Nephron progenitor cell (in vitro differentiated cells): ENCODE results near the gene AGAP1.

Source experiments
- DNase-seq: peaks from one replicate; pipeline ENCODE4 v3.0.0; 2021
- H3K27ac Mint-ChIP-seq: 2 replicates; pipeline ENCODE4 v1.8.0; 2021; ENCODE audit warnings: mild to moderate bottlenecking, moderate library complexity, mixed read lengths
- H3K27me3 Mint-ChIP-seq: 2 replicates; pipeline ENCODE4 v1.8.0; 2021; ENCODE audit warnings: mild to moderate bottlenecking, low read depth, mixed read lengths; ENCODE audit not compliant: poor library complexity
- H3K36me3 Mint-ChIP-seq: 2 replicates; pipeline ENCODE4 v1.8.0; 2021; ENCODE audit warnings: low read depth, mixed read lengths
- H3K4me1 Mint-ChIP-seq: 2 replicates; pipeline ENCODE4 v1.8.0; 2021; ENCODE audit warnings: mixed read lengths
- H3K4me3 Mint-ChIP-seq: 2 replicates; pipeline ENCODE4 v1.8.0; 2021; ENCODE audit warnings: mild to moderate bottlenecking, moderate library complexity, mixed read lengths
- H3K9me3 Mint-ChIP-seq: 2 replicates; pipeline ENCODE4 v1.8.0; 2021; ENCODE audit warnings: mild to moderate bottlenecking, moderate library complexity, mixed read lengths
- TF ChIP-seq, protein P1 (sequence below): fragments of 200-600 bp; sonication (generic); IDR thresholded peaks from 2 replicates; pipeline ENCODE4 v1.5.0; 2021; ENCODE audit warnings: antibody characterized with exemption

AGAP1 gene

GRCh38 chr2:236146436-236146835, 652.6 kb downstream of the AGAP1 start:
- TF ChIP-seq, protein P1, sequence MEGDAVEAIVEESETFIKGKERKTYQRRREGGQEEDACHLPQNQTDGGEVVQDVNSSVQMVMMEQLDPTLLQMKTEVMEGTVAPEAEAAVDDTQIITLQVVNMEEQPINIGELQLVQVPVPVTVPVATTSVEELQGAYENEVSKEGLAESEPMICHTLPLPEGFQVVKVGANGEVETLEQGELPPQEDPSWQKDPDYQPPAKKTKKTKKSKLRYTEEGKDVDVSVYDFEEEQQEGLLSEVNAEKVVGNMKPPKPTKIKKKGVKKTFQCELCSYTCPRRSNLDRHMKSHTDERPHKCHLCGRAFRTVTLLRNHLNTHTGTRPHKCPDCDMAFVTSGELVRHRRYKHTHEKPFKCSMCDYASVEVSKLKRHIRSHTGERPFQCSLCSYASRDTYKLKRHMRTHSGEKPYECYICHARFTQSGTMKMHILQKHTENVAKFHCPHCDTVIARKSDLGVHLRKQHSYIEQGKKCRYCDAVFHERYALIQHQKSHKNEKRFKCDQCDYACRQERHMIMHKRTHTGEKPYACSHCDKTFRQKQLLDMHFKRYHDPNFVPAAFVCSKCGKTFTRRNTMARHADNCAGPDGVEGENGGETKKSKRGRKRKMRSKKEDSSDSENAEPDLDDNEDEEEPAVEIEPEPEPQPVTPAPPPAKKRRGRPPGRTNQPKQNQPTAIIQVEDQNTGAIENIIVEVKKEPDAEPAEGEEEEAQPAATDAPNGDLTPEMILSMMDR = no peak
- Mint-ChIP-seq H3K27ac (no peak overlapping the region), H3K4me3 (no peak overlapping the region), H3K36me3 (no peaks in the 10 kb centered on the region), H3K27me3 (peaks cover 7% of the 10 kb centered on the region), H3K4me1 (peaks cover 12% of the 10 kb centered on the region), H3K9me3 (peaks cover 14% of the 10 kb centered on the region)
- no peak for DNase-seq

DNA sequence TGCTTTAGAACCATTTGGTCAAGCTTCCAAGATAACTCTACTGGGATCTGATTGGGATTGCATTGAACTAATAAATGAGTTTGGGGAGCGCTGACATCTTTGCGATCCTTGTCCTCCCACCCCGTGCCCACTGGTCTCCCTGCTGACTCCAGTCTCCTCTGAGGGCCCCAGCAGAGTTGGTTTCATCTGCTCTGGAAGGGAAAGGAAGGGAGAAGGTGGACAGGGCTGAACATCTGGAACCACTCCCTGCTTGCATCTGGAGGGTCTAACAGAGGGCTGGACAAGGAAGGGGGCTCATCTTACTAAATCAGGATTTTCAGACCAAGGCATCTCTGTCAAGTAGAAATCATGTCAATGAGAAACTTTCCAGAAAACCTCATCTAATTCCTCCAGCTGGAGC, 661.6 kb downstream of the AGAP1 start:
- Mint-ChIP-seq H3K27me3 (peaks cover 58% of the 10 kb centered on the region), H3K4me3 (no peak overlapping the region), H3K4me1 (peaks cover 19% of the 10 kb centered on the region), H3K27ac (no peak overlapping the region), H3K36me3 (peaks cover 13% of the 10 kb centered on the region), H3K9me3 (peaks cover 40% of the 10 kb centered on the region)
- DNase-seq = no peak
- TF ChIP-seq, protein P1 = no peak

- peaks cover 63% of the 10 kb centered on the region for H3K27me3 Mint-ChIP-seq
- peaks cover 32% of the 10 kb centered on the region for H3K9me3 Mint-ChIP-seq
- peaks cover 28% of the 10 kb centered on the region for H3K4me1 Mint-ChIP-seq
- TF ChIP-seq, protein P1 = no peak
- DNase-seq = no peak
- H3K4me3 Mint-ChIP-seq = no peak overlapping the region
- peaks cover 13% of the 10 kb centered on the region for H3K36me3 Mint-ChIP-seq
- H3K27ac Mint-ChIP-seq = no peak overlapping the region
These were observed 662.4 kb downstream of the AGAP1 start for GRCh38 chr2:236156095-236156859.

GRCh38 chr2:236156860-236157194, 663.0 kb downstream of the AGAP1 start:
- Mint-ChIP-seq H3K27me3 (peaks cover 68% of the 10 kb centered on the region), H3K4me3 (no peak overlapping the region), H3K27ac (no peak overlapping the region), H3K4me1 (peaks cover 33% of the 10 kb centered on the region), H3K36me3 (peaks cover 13% of the 10 kb centered on the region), H3K9me3 (peaks cover 26% of the 10 kb centered on the region)
- TF ChIP-seq, protein P1 = no peak
- no peak for DNase-seq

- peaks cover 72% of the 10 kb centered on the region for H3K27me3 Mint-ChIP-seq
- H3K9me3 Mint-ChIP-seq = peaks cover 21% of the 10 kb centered on the region
- no peak for DNase-seq
- H3K4me3 Mint-ChIP-seq = no peak overlapping the region
- peaks cover 38% of the 10 kb centered on the region for H3K4me1 Mint-ChIP-seq
- no peak overlapping the region for H3K27ac Mint-ChIP-seq
- TF ChIP-seq, protein P1 = no peak
- peaks cover 13% of the 10 kb centered on the region for H3K36me3 Mint-ChIP-seq
These were observed 663.5 kb downstream of the AGAP1 start for GRCh38 chr2:236157366-236157765.

GRCh38 chr2:236157815-236158498, 664.1 kb downstream of the AGAP1 start:
- Mint-ChIP-seq H3K4me1 (peaks cover 44% of the 10 kb centered on the region), H3K36me3 (peaks cover 8% of the 10 kb centered on the region), H3K27me3 (peaks cover 75% of the 10 kb centered on the region), H3K27ac (no peak overlapping the region), H3K9me3 (peaks cover 15% of the 10 kb centered on the region), H3K4me3 (no peak overlapping the region)
- TF ChIP-seq, protein P1 = no peak
- DNase-seq = no peak
